Uterus (tissue), 2 donors: Measurements from ENCODE around the gene UNC119.

Experiments
- POLR2A ChIP-seq, 2 donors: fragments of 450-650 bp; IDR thresholded peaks; one replicate each; pipeline ENCODE4 v1.6.1; 2016; ENCODE audit warnings: antibody characterized with exemption in 2 of 2, mild to moderate bottlenecking in 1 of 2, moderate library complexity in 1 of 2
- TF ChIP-seq, protein P1 (sequence below), 4 experiments: fragments of 200-600 bp in 2 of 4; fragments of 450-650 bp in 2 of 4; sonication (generic) in 2 of 4; IDR thresholded peaks; one replicate each; pipeline ENCODE4 v1.5.1; 2016 to 2019; ENCODE audit warnings: antibody characterized with exemption in 4 of 4, mild to moderate bottlenecking in 2 of 4, moderate library complexity in 1 of 4

DNA sequence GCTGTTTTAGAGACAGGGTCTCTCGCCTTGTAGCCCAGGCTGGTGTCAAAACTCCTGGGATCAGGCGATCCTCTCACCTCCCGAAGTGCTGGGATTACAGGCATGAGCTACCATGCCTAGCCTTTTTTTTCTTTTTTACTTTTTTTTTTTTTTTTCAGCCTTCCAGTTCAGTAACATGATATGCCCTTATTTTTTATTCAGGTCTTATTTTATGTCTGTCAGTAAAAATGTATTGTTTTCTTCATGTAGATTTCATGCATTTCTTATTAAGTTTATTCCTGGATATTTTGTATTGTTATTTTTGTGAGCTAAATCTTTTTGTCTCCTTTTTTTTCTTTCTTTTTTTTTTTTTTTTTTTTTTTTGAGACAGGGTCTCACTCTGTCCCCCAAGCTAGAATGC, 49.0 kb downstream of the UNC119 start:
- TF ChIP-seq, protein P1, sequence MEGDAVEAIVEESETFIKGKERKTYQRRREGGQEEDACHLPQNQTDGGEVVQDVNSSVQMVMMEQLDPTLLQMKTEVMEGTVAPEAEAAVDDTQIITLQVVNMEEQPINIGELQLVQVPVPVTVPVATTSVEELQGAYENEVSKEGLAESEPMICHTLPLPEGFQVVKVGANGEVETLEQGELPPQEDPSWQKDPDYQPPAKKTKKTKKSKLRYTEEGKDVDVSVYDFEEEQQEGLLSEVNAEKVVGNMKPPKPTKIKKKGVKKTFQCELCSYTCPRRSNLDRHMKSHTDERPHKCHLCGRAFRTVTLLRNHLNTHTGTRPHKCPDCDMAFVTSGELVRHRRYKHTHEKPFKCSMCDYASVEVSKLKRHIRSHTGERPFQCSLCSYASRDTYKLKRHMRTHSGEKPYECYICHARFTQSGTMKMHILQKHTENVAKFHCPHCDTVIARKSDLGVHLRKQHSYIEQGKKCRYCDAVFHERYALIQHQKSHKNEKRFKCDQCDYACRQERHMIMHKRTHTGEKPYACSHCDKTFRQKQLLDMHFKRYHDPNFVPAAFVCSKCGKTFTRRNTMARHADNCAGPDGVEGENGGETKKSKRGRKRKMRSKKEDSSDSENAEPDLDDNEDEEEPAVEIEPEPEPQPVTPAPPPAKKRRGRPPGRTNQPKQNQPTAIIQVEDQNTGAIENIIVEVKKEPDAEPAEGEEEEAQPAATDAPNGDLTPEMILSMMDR (IDR thresholded peaks at IDR 0.05), result no peak
- TF ChIP-seq POLR2A (IDR thresholded peaks at IDR 0.05), result no peak
